Smooth muscle cell (in vitro differentiated cells): ENCODE data around the gene DHRS7C. TPM values are rescaled to one million over a fixed set of nuclear protein-coding genes. Genes with fewer than 3 reads are reported as not detected.
A peak's percentile ranks its signal among the peaks of the same experiment; 100 is the strongest.

Experiments used
- DNase-seq: peaks from one replicate; lab custom pipeline; 2025; ENCODE audit not compliant: unreplicated experiment; lab: John Stamatoyannopoulos, UW
- H2AFZ ChIP-seq: fragments of 200-600 bp; sonication (generic); 2 replicates; pipeline ENCODE4 v1.6.0; 2016; ENCODE audit warnings: antibody characterized with exemption, low read depth, mild to moderate bottlenecking
- H3F3A ChIP-seq: fragments of 200-600 bp; sonication (generic); 2 replicates; pipeline ENCODE4 v1.6.0; 2017; ENCODE audit warnings: antibody characterized with exemption, low read depth
- H3K27ac ChIP-seq: fragments of 200-600 bp; sonication (generic); 2 replicates; pipeline ENCODE4 v1.5.1; 2016; ENCODE audit warnings: low read depth, mild to moderate bottlenecking
- H3K27me3 ChIP-seq: fragments of 200-600 bp; sonication (generic); 2 replicates; pipeline ENCODE4 v1.6.1; 2016; ENCODE audit warnings: low read depth, mild to moderate bottlenecking
- H3K36me3 ChIP-seq: fragments of 200-600 bp; sonication (generic); 2 replicates; pipeline ENCODE4 v1.5.1; 2016; ENCODE audit warnings: low read depth
- H3K4me1 ChIP-seq: fragments of 200-600 bp; sonication (generic); 2 replicates; pipeline ENCODE4 v1.5.1; 2016; ENCODE audit warnings: low read depth
- H3K4me2 ChIP-seq: fragments of 200-600 bp; sonication (generic); 2 replicates; pipeline ENCODE4 v1.6.0; 2016; ENCODE audit warnings: mild to moderate bottlenecking
- H3K4me3 ChIP-seq: fragments of 200-600 bp; sonication (generic); 2 replicates; pipeline ENCODE4 v1.5.1; 2016; ENCODE audit warnings: mild to moderate bottlenecking
- H3K79me2 ChIP-seq: fragments of 200-600 bp; sonication (generic); 2 replicates; pipeline ENCODE4 v1.6.0; 2016; ENCODE audit warnings: low read depth, mild to moderate bottlenecking
- H3K9ac ChIP-seq: fragments of 200-600 bp; sonication (generic); 2 replicates; pipeline ENCODE4 v1.6.0; 2016; ENCODE audit warnings: low read depth
- H3K9me3 ChIP-seq: fragments of 200-600 bp; sonication (generic); replicated peaks from 2 replicates; pipeline ENCODE4 v1.5.1; 2016; ENCODE audit warnings: low read depth
- H4K20me1 ChIP-seq: fragments of 200-600 bp; sonication (generic); 2 replicates; pipeline ENCODE4 v1.6.0; 2016; ENCODE audit warnings: low read depth
- CTCF ChIP-seq: fragments of 200-600 bp; sonication (generic); IDR thresholded peaks from 2 replicates; pipeline ENCODE4 v1.5.1; 2017; ENCODE audit warnings: borderline replicate concordance, mild to moderate bottlenecking, antibody characterized with exemption; ENCODE audit not compliant: insufficient read depth, poor library complexity, severe bottlenecking
- whole genome bisulfite sequencing: methylation state at CpG from one replicate; pipeline ENCODE4 v1.1.7; 2016; ENCODE audit warnings: low lambda C conversion rate; 5-methylcytosine and 5-hydroxymethylcytosine counted together
- polyA plus RNA-seq: library from polyadenylated mRNA; unstranded; fragments of >200 nt; fragmentation: Nextera tagmentation; extraction: Ambion mirVana; gene quantifications from 2 replicates; pipeline ENCODE4 v1.2.1, GENCODE V29; 2016
- total RNA-seq: library from RNA; depleted of rRNA; stranded (reverse); fragments of >200 nt; gene quantifications from 2 replicates; pipeline ENCODE4 v1.2.3, GENCODE V29; 2014

DHRS7C gene
- total and polyA plus RNA-seq, 2 experiments from 2014 or later: not detected

GRCh38 chr17:9771465-9771864, 19.9 kb downstream of the DHRS7C start:
- H3K4me1 ChIP-seq: no peaks in the 10 kb centered on the region
- TF ChIP-seq CTCF: no peak
- no peak overlapping the region for H3K4me2 ChIP-seq
- peaks cover 6% of the 10 kb centered on the region for H3K27me3 ChIP-seq
- DNase-seq: no peak
- no peaks in the 10 kb centered on the region for H3K9me3 ChIP-seq
- H2AFZ ChIP-seq: no peak overlapping the region
- H4K20me1 ChIP-seq: no peaks in the 10 kb centered on the region
- H3K27ac ChIP-seq: no peak overlapping the region
- H3K79me2 ChIP-seq: no peaks in the 10 kb centered on the region
- no peak overlapping the region for H3K4me3 ChIP-seq
- no peaks in the 10 kb centered on the region for H3K36me3 ChIP-seq
- 97% methylated on average over 27 of the region's 27 CpGs for WGBS
- no peak overlapping the region for H3K9ac ChIP-seq
- H3F3A ChIP-seq: no peaks in the 10 kb centered on the region

- WGBS: 91% methylated on average over 15 of the region's 15 CpGs
- no peak overlapping the region for H3K9ac ChIP-seq
These were observed 22.2 kb downstream of the DHRS7C start for GRCh38 chr17:9769036-9769695.

GRCh38 chr17:9768381-9768934, 22.9 kb downstream of the DHRS7C start:
- no peak overlapping the region for H3K27ac ChIP-seq
- WGBS: 54% methylated on average over 5 of the region's 5 CpGs
- H3F3A ChIP-seq: no peaks in the 10 kb centered on the region
- H3K9me3 ChIP-seq: no peaks in the 10 kb centered on the region
- H3K36me3 ChIP-seq: no peaks in the 10 kb centered on the region
- H2AFZ ChIP-seq: no peak overlapping the region
- H3K9ac ChIP-seq: no peak overlapping the region
- peaks cover 32% of the 10 kb centered on the region for H3K27me3 ChIP-seq
- H3K79me2 ChIP-seq: no peaks in the 10 kb centered on the region
- no peaks in the 10 kb centered on the region for H3K4me1 ChIP-seq
- H3K4me2 ChIP-seq: no peak overlapping the region
- TF ChIP-seq CTCF: peak; percentile 65
- no peak overlapping the region for H3K4me3 ChIP-seq
- no peak for DNase-seq
- H4K20me1 ChIP-seq: no peaks in the 10 kb centered on the region

More at GRCh38 chr17:9769036-9769695, 22.2 kb downstream of the DHRS7C start:
- Histone ChIP-seq H3K4me2 (no peak overlapping the region), H3K9me3 (no peaks in the 10 kb centered on the region), H3K36me3 (no peaks in the 10 kb centered on the region), H3K79me2 (no peaks in the 10 kb centered on the region), H2AFZ (no peak overlapping the region), H3K27ac (no peak overlapping the region), H4K20me1 (no peaks in the 10 kb centered on the region), H3F3A (no peaks in the 10 kb centered on the region), H3K27me3 (peaks cover 26% of the 10 kb centered on the region), H3K4me1 (no peaks in the 10 kb centered on the region), H3K4me3 (no peak overlapping the region)
- no peak for TF ChIP-seq CTCF
- DNase-seq: no peak
